Left ventricle myocardium superior (tissue), 1 donor: ENCODE measurements around the gene NIP7. TPM values are rescaled to one million over a fixed set of nuclear protein-coding genes. Genes with fewer than 3 reads are reported as not detected.
A peak's percentile ranks its signal among the peaks of the same experiment; 100 is the strongest.

Source experiments
- ATAC-seq: fragments of 200-7000 bp; cut with Tn5 transposase; one replicate; pipeline ENCODE4 v1.9.1; 2020; ENCODE audit warnings: mild to moderate bottlenecking, moderate library complexity
- DNase-seq: peaks from one replicate; pipeline ENCODE4 v3.0.0-alpha.2; 2020
- intact Hi-C: fragments of 100-400 bp; cut with micrococcal nuclease; formaldehyde crosslinking; loops from one replicate; pipeline ENCODE4 v1.11.0; 2022
- total RNA-seq: library from RNA; stranded (reverse); fragmentation: NEBNext Ultra II Directional; extraction: Animal tissue kit (Norgen Biotek cat#: 25700); gene quantifications from one replicate; pipeline ENCODE4 v1.2.1, GENCODE V29; 2021
- donor health status: DM: no; HTN: yes; CAD: no; lungs with severe emphysema.

The NIP7 gene
- total RNA-seq, 1 donor from 2014 or later = 8.0 TPM

DNA sequence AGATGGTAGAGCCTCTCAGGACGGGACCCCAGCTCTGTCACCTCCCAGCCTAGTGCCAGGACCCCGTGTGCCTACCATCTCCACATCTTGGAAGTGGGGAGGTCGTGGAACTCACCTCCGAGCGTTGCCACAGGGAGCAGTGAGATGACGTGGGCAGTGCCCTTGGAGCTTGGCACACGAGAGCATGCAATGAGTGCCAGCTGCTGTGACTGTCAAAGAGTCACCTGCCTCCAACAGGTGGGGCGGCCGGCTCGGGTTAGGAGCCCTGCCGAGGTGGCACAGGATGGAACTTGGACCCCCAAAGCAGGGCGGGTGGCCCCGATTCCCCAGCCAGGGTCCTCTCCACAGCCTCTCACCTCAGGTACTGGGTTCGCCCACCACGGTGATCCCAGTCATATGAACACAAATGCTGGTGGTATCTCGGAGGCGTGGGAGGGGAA is 23.0 kb upstream of the NIP7 start:
- ATAC-seq (no peak), DNase-seq (no peak)
- intact Hi-C loops = no loop called here

DNA sequence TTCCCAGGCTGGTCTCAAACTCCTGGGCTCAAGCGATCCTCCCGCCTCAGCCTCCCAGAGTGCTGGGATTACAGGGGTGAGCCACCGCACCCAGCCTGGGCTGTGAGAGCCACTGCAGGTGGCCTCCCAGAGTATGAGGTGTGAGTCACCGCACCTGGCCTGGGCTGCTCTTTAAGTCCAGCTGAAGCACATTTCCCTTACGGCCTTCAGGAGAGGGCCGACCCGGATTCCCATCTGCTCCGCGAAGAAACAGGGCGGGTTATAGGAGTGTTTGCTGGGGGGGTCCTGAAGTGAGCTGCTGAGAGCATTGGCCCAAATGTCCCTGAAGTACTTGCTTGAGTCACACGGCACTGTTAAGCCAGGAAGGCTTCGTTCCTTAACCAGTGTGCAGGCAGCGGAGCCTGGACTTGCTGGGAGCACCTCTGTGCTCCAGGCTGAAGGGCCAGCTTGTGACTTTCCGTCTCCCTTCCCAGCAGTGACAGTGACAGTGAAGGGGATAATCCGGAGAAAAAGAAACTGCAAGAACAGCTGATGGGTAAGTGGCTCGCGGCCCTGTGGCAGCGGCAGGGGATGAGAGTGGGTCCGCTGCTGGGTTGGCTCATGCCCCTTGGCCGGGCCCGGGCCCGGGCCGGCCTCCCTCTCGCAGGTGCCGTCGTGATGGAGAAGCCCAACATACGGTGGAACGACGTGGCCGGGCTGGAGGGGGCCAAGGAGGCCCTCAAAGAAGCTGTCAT is 21.2 kb upstream of the NIP7 start:
- ATAC-seq = no peak
- DNase-seq = no peak
- intact Hi-C loops = no loop called here

GRCh38 chr16:69318911-69319289 is 20.7 kb upstream of the NIP7 start:
- ATAC-seq (no peak), DNase-seq (no peak)
- intact Hi-C loops = no loop called here

- intact Hi-C loops = no loop called here
- DNase-seq (no peak), ATAC-seq (no peak)
Measured at GRCh38 chr16:69319381-69319780, 20.2 kb upstream of the NIP7 start.

DNA sequence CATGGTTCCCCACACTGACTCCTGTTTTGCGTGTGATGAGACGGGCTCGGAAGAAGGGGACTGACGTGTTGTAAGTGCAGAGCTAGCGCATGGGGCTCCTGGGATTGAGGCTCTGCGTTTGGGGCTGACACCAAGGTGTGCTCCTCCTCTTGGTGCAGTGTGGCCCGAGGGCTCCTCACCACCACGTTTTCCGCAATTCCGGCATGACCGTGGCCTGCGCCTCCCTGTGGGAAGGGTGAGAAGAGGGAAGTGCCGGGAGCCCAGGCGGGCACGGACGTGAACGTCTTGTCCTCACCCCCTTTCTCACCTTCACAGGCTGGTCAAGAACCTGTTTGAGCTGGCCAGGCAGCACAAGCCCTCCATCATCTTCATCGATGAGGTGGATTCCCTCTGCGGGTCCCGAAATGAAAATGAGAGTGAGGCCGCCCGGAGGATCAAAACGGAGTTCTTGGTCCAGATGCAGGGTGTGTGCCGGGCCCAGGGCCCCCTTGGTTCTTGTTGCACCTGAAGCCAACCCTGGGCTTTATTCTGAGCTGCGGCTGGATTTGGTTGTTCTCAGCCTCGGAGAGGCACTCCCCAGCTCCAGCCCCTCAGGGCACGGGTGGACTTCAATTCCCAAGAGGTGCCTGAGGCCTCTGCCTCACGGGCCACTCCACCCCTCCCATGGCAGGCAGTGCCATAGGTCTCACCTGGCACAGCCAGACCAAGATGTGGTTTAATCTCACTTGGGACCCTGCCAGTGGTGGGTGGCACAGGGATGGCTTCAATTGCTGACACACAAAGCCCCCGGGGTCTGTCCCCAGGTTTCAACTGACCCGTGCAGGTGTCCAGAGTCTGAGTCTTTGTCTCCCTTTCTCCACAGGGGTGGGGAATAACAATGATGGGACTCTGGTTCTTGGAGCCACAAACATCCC is 19.5 kb upstream of the NIP7 start:
- ATAC-seq (no peak), DNase-seq (no peak)
- intact Hi-C loops = no loop called here

DNA sequence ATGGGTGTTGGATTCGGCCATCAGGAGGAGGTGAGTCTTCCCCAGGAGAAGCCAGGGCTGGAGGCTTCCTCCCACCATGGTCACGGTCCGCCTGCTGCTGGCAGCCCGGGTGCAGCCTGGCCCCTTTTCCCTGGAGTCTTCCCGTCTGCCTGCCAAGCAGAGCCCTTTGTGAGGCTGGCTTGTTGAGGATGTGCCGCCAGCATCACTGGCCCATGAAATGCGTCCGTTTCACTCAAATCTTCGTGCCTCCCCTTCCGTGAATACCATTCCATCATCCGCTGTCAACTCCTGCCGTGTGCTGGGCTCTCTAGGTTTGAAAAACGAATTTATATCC is 18.9 kb upstream of the NIP7 start:
- no peak for ATAC-seq
- no peak for DNase-seq
- intact Hi-C loops = no loop called here

DNA sequence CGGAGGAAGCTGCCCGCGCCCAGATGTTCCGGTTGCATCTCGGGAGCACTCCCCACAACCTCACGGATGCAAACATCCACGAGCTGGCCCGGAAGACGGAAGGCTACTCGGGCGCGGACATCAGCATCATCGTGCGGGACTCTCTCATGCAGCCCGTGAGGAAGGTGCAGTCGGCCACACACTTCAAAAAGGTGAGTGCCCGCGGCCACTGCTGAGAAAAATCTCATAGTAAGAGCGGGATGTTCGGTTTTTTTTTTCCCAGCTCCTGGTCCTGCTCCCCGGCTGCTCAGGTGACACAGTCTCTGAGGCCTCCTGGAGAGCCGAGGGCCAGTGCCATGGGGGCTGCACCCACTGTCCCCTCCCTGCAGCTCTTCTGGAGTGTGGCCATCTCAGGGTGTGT is 18.5 kb upstream of the NIP7 start:
- intact Hi-C loops = no loop called here
- no peak for ATAC-seq
- no peak for DNase-seq

- ATAC-seq = no peak
- intact Hi-C loops = no loop called here
- no peak for DNase-seq
Measured at GRCh38 chr16:69322343-69322742, 17.2 kb upstream of the NIP7 start.

DNA sequence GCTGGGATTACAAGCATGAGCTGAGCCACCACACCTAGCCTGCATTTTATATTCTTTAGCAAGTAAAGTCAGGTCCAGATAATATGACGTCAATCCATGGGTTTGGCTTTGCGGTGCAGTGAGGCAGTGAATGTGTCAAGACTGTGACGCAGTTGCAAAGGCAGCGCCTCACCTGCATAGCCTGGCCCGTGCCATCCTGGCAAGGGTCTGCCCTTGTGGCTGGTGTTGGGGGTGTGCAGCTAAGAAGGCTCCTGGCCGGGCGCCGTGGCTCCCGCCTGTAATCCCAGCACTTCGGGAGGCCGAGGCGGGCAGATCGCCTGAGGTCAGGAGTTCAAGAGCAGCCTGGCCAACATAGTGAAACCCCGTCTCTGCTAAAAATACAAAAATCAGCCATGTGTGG is 16.2 kb upstream of the NIP7 start:
- ATAC-seq (no peak), DNase-seq (no peak)
- intact Hi-C loops = no loop called here

- ATAC-seq = peak; percentile 71
- DNase-seq = peak; percentile 82
- intact Hi-C loops = no loop called here
Measured at GRCh38 chr16:69324013-69324531, 15.5 kb upstream of the NIP7 start.

DNA sequence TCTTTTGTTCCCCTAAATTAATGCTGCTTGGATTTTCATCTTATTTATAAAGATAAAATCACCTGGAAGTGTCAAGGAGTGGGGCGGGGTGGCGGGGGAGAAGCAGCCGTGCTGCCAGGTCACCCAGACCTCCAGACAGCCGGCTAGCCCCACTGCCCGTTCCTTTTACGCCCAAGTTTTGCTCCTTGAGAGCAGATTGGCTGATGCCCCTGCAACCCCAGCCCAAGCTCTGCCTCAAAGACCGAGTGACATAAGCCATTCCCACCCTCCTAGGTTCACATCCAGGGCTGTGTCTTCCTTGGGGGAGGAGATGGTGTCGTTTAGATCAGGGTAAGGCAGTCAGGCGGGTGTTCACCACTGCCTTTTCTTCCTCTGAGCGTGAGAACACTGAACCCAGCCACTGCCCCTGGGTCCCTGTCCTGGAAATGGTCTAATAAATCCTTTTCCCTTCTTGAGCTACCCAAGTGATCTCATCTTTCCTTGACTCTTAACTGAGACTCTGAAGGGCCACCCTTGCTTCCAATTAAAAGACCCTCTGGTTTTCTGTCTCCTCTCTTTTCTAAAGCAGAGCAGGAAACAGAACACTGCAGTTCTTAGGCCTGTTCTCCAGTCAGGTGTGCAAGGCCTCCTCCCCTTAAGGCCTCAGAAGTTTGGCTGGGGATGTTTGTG is 14.9 kb upstream of the NIP7 start:
- intact Hi-C loops = no loop called here
- ATAC-seq (no peak), DNase-seq (no peak)

DNA sequence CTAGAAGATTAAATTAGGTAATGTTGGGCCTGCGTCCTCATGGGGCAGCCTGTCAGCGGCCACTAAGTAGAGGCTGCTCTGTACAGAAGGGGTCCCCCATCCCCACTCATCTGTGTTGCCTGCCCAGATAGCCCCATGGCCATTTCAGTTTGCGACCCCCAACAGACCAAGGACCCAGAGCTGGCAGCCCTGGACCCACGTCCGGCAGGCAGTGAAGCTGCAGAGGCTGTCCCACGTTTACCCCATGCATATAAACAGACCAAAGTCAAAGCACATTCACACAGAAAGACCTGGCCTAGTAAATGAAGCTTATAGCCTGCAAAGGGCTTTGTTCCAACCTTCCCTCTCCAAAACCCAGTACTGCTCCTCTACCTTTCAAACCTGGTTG is 13.8 kb upstream of the NIP7 start:
- DNase-seq (no peak), ATAC-seq (no peak)
- intact Hi-C loops = no loop called here

DNA sequence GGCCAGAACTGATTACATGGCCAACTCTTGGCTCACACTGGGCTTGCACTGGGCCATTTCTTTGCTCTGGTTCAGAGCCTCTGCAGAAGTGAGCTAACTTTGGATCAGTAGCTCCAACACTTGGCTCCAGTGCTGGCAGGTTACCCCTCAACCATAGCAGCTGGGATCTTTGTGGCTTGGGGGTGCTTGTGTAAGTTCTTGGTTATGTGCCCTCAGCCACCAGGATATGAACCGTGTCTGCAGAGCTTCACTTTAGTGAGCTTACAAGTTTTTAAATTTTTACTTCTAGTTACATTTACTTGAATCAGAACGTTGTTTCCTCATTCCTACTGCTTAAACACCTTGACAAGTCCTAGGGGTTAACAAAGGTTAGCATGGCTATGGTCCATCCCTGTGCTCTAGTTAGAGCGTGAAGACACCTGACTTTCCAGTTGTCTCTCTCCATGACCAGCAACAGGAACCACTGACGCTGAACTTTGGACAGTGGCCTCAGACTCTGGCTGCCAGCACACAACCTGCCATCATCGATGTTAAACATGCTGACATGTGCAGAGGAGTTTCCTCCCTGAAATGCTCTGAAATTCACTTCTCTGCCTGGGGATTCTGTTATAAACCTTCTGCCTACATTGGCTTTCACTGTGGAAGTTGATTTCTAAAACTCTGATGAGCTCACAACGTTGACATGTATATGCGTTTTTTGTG is 13.2 kb upstream of the NIP7 start:
- no peak for DNase-seq
- intact Hi-C loops = no loop called here
- no peak for ATAC-seq

DNA sequence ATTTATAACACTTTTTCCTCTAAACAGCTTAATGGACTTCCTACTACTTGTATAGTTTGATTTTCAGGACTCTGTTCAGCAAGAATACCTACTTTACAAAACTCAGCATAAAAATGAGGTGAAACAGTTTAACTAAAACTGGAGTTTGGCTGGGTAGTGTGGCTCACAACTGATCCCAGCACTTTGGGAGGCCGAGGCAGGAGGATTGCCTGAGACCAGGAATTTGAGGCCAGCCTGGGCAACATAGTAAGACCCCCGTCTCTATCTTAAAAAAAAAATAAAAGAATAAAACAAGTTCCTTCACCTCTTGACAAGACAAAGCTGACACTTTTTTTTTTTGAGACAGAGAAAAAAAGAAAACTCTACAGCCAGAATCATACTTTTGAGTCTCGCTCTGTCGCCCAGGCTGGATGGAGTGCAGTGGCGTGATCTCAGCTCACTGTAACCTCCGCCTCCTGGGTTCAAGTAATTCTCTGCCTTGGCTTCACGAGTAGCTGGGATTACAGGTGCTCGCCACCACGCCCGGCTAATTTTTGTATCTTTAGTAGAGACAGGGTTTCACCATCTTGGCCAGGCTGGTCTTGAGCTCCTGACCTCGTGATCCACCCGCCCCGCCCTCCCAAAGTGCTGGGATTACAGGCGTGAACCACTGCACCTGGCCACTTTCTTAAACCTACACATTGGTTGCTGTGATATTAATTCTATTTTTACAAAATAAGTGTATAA is 11.8 kb upstream of the NIP7 start:
- ATAC-seq (no peak), DNase-seq (no peak)
- intact Hi-C loops = no loop called here

DNA sequence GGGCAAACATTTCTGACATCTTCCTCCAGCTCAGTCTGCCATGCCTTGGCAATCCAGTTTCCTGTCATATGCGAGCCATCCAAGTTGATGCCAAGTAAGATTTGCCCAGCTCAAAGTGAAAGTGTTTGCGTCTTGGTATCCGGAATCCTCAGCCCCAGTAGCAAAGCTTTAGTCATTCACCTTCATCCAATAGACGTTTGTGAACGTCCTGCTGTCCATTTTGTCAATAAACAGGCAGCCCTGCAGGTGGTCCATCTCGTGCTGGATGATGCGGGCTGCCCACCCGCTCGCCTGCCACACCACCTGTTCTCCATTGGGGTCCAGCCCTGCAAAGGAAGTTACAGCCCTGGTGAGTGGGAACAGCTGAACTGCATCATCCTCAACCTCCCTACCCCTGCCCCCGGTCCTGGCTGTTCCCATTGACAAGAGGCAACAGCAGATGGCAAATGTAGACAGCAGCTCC is 10.7 kb upstream of the NIP7 start:
- intact Hi-C loops = no loop called here
- DNase-seq = no peak
- ATAC-seq = no peak

DNA sequence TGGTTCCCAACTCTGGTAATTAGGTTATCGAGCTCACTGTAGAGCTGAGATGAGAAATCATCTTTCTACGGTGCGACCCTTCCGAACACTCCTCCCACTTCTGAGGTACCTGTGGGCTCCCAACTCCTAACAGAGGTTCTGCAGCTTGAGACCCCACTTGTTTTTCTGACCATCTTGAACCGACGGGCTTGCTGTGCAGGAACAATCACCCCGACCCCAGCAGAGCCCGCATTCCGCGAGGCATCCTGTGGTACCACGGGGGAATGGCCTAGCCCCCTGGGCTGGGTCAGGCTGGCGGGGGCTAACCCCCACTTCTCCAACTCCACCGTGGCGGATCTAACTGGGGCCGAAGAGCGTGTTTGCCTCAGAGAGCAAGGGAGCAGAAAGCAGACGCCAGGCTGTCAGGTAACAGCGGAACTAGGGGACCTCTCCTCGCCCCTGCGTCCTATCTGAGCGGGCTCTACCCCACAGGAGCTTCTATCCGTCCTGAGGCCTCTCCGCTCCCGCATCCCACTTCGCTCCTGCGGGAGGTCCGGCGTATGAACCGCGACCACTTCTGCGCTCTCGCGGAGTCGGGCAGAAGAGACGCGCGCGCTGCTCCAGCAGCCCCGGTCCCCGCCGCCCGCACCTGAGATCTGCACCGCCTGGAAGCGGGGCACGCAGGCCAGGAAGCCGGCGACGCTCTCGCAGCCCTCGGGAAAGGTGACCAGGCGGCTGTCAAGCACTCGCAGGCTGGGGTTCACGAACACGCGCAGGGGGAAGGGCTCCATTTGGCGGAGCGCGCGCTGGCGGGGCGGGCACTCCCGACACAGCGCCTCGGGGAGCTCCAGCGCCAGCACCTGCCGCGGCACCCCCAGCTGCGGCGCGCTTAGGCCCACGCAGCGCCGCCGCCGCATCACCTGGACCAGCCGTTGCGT is 9.9 kb upstream of the NIP7 start:
- ATAC-seq (peak; percentile 40), DNase-seq (peak; percentile 56)
- intact Hi-C loops = no loop called here

DNA sequence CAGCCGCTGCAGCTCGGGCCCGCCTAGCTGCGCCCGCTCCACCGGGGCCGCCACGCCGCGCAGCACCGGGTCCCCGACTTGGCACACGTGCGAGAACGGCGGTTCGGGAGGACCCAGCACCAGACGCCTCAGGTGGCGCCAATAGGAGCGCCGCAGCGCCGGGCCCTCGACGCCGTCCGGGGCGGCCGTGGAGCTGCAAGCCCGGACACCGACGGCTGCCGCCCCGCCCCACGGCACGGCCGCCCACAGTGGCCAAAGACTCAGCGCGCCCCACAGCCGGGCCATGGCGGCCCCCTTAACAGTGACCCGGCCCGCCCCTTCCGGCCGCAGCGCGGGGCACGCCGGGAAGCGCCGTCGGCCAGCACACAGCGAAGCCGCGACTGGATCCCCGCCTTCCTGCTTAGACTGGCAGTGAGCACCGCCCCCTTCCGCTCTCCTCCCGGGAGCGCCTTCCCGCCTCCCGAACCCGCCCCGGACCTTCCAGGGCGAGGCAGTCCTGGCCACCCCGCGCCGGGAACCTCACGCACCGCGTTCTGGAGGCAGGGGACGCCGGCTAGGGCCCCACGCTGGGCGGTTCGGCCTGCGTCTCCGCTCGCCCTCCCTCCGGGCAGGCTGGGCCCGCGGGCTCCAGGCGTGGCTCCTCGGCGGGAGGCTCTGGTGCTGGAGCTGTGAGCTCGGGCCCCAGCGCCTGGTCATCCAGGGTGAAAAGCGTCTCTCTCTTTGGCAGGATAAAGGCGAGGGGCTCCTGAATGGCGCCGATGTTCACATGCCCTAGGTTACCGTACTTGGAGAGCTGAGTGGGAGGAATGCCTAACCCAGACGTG is 9.1 kb upstream of the NIP7 start, which contains the start of gene PDF:
TSS of gene PDF (minus strand) at position 303 of the 824 bp plus-strand sequence. CDS start at position 285, 18 bp downstream.
- ATAC-seq = peak; percentile 98
- DNase-seq = peak; percentile 97
- intact Hi-C loops = no loop called here
